B cell (primary cell): Measurements from ENCODE around the gene PPP2R5C. TPM values are rescaled to one million over a fixed set of nuclear protein-coding genes. Genes with fewer than 3 reads are reported as not detected.

Experiments used
- ATAC-seq: fragments of 200-7000 bp; cut with Tn5 transposase; one replicate; pipeline ENCODE4 v1.10.0; 2021; ENCODE audit warnings: low read depth, mild to moderate bottlenecking, moderate number of reproducible peaks, moderate library complexity
- CTCF ChIA-PET: fragments of 350-600 bp; sonication (Branson Sonifier 250); formaldehyde crosslinking; loops from one replicate; lab custom pipeline; 2021; ENCODE audit warnings: antibody characterized with exemption, inconsistent platforms; lab: Charles Lee
- POLR2A ChIA-PET: fragments of 350-600 bp; sonication (Branson Sonifier 250); formaldehyde crosslinking; loops from one replicate; lab custom pipeline; 2021; ENCODE audit warnings: antibody characterized with exemption; lab: Charles Lee
- DNase-seq: peaks from one replicate; pipeline ENCODE4 v3.0.0; 2013
- H2AFZ ChIP-seq: 2 replicates; pipeline ENCODE4 v1.6.1; 2012; ENCODE audit warnings: mild to moderate bottlenecking, low read depth, low read length; ENCODE audit not compliant: insufficient read depth, poor library complexity, severe bottlenecking
- H3K27ac ChIP-seq, 2 donors: 1 replicate in 1 of 2; 2 replicates in 1 of 2; pipeline ENCODE4 v1.5.1; 2012 to 2013; ENCODE audit warnings: low read length in 2 of 2, mild to moderate bottlenecking in 2 of 2, moderate library complexity in 1 of 2
- H3K27me3 ChIP-seq, 4 experiments: fragments of 200-600 bp in 1 of 4; sonication (generic) in 1 of 4; replicated peaks in 1 of 4; 1 replicate in 2 of 4; 2 replicates in 2 of 4; pipeline versions ENCODE4 v1.6.1 to v1.7.0; 2013 to 2016; ENCODE audit warnings: low read length in 3 of 4, mild to moderate bottlenecking in 2 of 4, mixed read lengths in 1 of 4, moderate library complexity in 1 of 4; ENCODE audit not compliant: insufficient read depth in 4 of 4, control insufficient read depth in 3 of 4; ENCODE audit errors: control extremely low read depth in 1 of 4
- H3K36me3 ChIP-seq, 2 experiments: replicated peaks in 1 of 2; 1 replicate in 1 of 2; 2 replicates in 1 of 2; pipeline versions ENCODE4 v1.6.1 to v1.7.1; 2013; ENCODE audit warnings: low read length in 1 of 2; ENCODE audit not compliant: insufficient read depth in 2 of 2, control insufficient read depth in 1 of 2; ENCODE audit errors: control extremely low read depth in 1 of 2, extremely low read depth in 1 of 2
- H3K4me1 ChIP-seq, 2 donors: fragments of 200-600 bp in 1 of 2; sonication (generic) in 1 of 2; 1 replicate in 1 of 2; 2 replicates in 1 of 2; pipeline versions ENCODE4 v1.5.1 to v1.6.1; 2013 to 2017; ENCODE audit warnings: low read length in 2 of 2; ENCODE audit not compliant: control insufficient read depth in 2 of 2, insufficient read depth in 2 of 2
- H3K4me2 ChIP-seq: replicated peaks from 2 replicates; pipeline ENCODE3; 2012; ENCODE audit warnings: mild to moderate bottlenecking, low read depth, low read length; ENCODE audit not compliant: poor library complexity, severe bottlenecking
- H3K4me3 ChIP-seq, 5 experiments: fragments of 200-600 bp in 1 of 5; sonication (generic) in 1 of 5; 1 replicate in 3 of 5; 2 replicates in 2 of 5; pipeline versions ENCODE4 v1.5.1 to v1.7.0; 2011 to 2016; ENCODE audit warnings: low read length in 4 of 5, mild to moderate bottlenecking in 4 of 5, low read depth in 2 of 5, control low read depth in 1 of 5, moderate library complexity in 1 of 5; ENCODE audit not compliant: insufficient read depth in 1 of 5; ENCODE audit errors: control extremely low read depth in 1 of 5, extremely low read depth in 1 of 5
- H3K79me2 ChIP-seq: fragments of 200-600 bp; sonication (generic); one replicate; pipeline ENCODE4 v1.6.0; 2016; ENCODE audit warnings: low read length; ENCODE audit not compliant: control insufficient read depth, insufficient read depth
- H3K9ac ChIP-seq: fragments of 200-600 bp; sonication (generic); 2 replicates; pipeline ENCODE4 v1.6.1; 2017; ENCODE audit warnings: mild to moderate bottlenecking, low read length, moderate library complexity
- H3K9me3 ChIP-seq, 3 donors: one replicate each; pipeline versions ENCODE4 v1.6.1 to v1.7.1; 2013; ENCODE audit warnings: low read length in 2 of 3; ENCODE audit not compliant: control insufficient read depth in 2 of 3, insufficient read depth in 1 of 3; ENCODE audit errors: control extremely low read depth in 1 of 3
- H4K20me1 ChIP-seq: 2 replicates; pipeline ENCODE4 v1.6.0; 2012; ENCODE audit warnings: mild to moderate bottlenecking, low read length; ENCODE audit not compliant: insufficient read depth, control insufficient read depth, poor library complexity, severe bottlenecking
- H3K27ac Mint-ChIP-seq: one replicate; pipeline ENCODE4 v1.8.0; 2021; ENCODE audit warnings: mixed read lengths
- H3K27me3 Mint-ChIP-seq: one replicate; pipeline ENCODE4 v1.8.0; 2021; ENCODE audit warnings: mixed read lengths
- H3K4me1 Mint-ChIP-seq: one replicate; pipeline ENCODE4 v1.8.0; 2021; ENCODE audit warnings: mixed read lengths
- H3K4me3 Mint-ChIP-seq: one replicate; pipeline ENCODE4 v1.8.0; 2021; ENCODE audit warnings: mixed read lengths
- H3K9me3 Mint-ChIP-seq: one replicate; pipeline ENCODE4 v1.8.0; 2022; ENCODE audit warnings: mixed read lengths; ENCODE audit not compliant: insufficient read depth
- CTCF ChIP-seq: fragments of 200-600 bp; IDR thresholded peaks from one replicate; pipeline ENCODE4 v1.8.0; 2022; ENCODE audit warnings: antibody characterized with exemption, mild to moderate bottlenecking
- EZH2 ChIP-seq: IDR thresholded peaks from 2 replicates; pipeline ENCODE4 v1.6.1; 2012; ENCODE audit warnings: borderline replicate concordance, low read depth, mild to moderate bottlenecking, moderate library complexity, low read length; ENCODE audit not compliant: insufficient read depth, poor library complexity, severe bottlenecking
- WGBS: methylation state at CpG from one replicate; pipeline ENCODE4 v1.1.5; 2013; ENCODE audit warnings: missing lambda C conversion rate; ENCODE audit not compliant: insufficient coverage; 5-methylcytosine and 5-hydroxymethylcytosine counted together
- intact Hi-C: fragments of 100-400 bp; cut with micrococcal nuclease; formaldehyde crosslinking; loops from one replicate; pipeline ENCODE4 v1.10.0; 2022
- polyA plus RNA-seq: library from polyadenylated mRNA; depleted of rRNA; stranded (reverse); fragments of >200 nt; gene quantifications from 2 replicates; pipeline ENCODE4 v1.2.3, GENCODE V29; 2012
- total RNA-seq, 2 donors: library from RNA; stranded (reverse); fragments of 120-200 nt in 1 of 2; gene quantifications; 1 replicate in 1 of 2; 2 replicates in 1 of 2; pipeline versions ENCODE4 v1.2.3 to v1.2.4, GENCODE V29; 2013 to 2022

PPP2R5C gene
- total and polyA plus RNA-seq, 2 donors (not counting 1 experiment from before 2014, with no cell fraction given), result 91.7 to 330 TPM

GRCh38 chr14:101862177-101862576 is 100.7 kb downstream of the PPP2R5C start:
- WGBS, result no CpG with 5 or more reads among the region's 4 CpGs
- H3K27me3 ChIP-seq, result no peaks in the 10 kb centered on the region
- no peak overlapping the region for H3K9ac ChIP-seq
- H3K79me2 ChIP-seq, result peaks cover 99% of the 10 kb centered on the region
- ChIA-PET CTCF (interaction anchor here (1.0 to 1.5 kb wide), 3 partner anchors 10 to 94 kb away, joined by 3 to 8 read pairs (median 7); no protein-coding TSS in a partner anchor), POLR2A (no interaction called here)
- DNase-seq (no peak), ATAC-seq (no peak)
- H3K4me1 Mint-ChIP-seq, result peaks cover 10% of the 10 kb centered on the region
- no peak overlapping the region for H3K27ac Mint-ChIP-seq
- intact Hi-C loops, result no loop called here
- H3K27me3 Mint-ChIP-seq, result no peaks in the 10 kb centered on the region
- H3K9me3 Mint-ChIP-seq, result no peaks in the 10 kb centered on the region
- no peak overlapping the region for H3K4me3 ChIP-seq
- no peak overlapping the region for H2AFZ ChIP-seq
- no peaks in the 10 kb centered on the region for H3K9me3 ChIP-seq
- H3K4me2 ChIP-seq, result no peak overlapping the region
- no peak overlapping the region for H3K4me3 Mint-ChIP-seq
- H3K4me1 ChIP-seq, result peaks cover 0 to 6% of the 10 kb centered on the region in 2 donors
- TF ChIP-seq CTCF (no peak), EZH2 (no peak)
- H4K20me1 ChIP-seq, result peaks cover 77% of the 10 kb centered on the region
- H3K27ac ChIP-seq, result no peak overlapping the region
- peaks cover 7 to 63% of the 10 kb centered on the region in 2 experiments for H3K36me3 ChIP-seq

GRCh38 chr14:101862711-101863110 is 101.2 kb downstream of the PPP2R5C start:
- peaks cover 98% of the 10 kb centered on the region for H3K79me2 ChIP-seq
- no peaks in the 10 kb centered on the region for H3K9me3 ChIP-seq
- no peaks in the 10 kb centered on the region for H3K27me3 ChIP-seq
- Mint-ChIP-seq H3K27me3 (no peaks in the 10 kb centered on the region), H3K27ac (no peak overlapping the region), H3K4me3 (no peak overlapping the region), H3K9me3 (no peaks in the 10 kb centered on the region), H3K4me1 (peaks cover 10% of the 10 kb centered on the region)
- H3K4me2 ChIP-seq, result no peak overlapping the region
- no peak overlapping the region for H2AFZ ChIP-seq
- ChIA-PET CTCF (interaction anchor here (0.9 to 1.5 kb wide), 2 partner anchors 13 to 92 kb away, joined by 3 to 7 read pairs; no protein-coding TSS in a partner anchor), POLR2A (no interaction called here)
- no peak overlapping the region for H3K9ac ChIP-seq
- ATAC-seq (no peak), DNase-seq (no peak)
- peaks cover 73% of the 10 kb centered on the region for H4K20me1 ChIP-seq
- H3K36me3 ChIP-seq, result peaks cover 4 to 58% of the 10 kb centered on the region in 2 experiments
- peaks cover 0 to 6% of the 10 kb centered on the region in 2 donors for H3K4me1 ChIP-seq
- no peak overlapping the region for H3K4me3 ChIP-seq
- H3K27ac ChIP-seq, result no peak overlapping the region
- intact Hi-C loops, result no loop called here
- TF ChIP-seq CTCF (no peak), EZH2 (no peak)
- WGBS, result 60% methylated on average over 1 of the region's 4 CpGs
